IgD-negative memory B cell (primary cell): ENCODE measurements around the gene IFNA4. TPM values are rescaled to one million over a fixed set of nuclear protein-coding genes. Genes with fewer than 3 reads are reported as not detected.
A peak's percentile ranks its signal among the peaks of the same experiment; 100 is the strongest.
"Not testable (repeated sequence)": the region's sequence is repeated elsewhere in the genome, so short reads cannot be mapped to it uniquely, and the experiment has no call there.

Source experiments
- H3K27ac Mint-ChIP-seq, 3 donors: one replicate each; pipeline ENCODE4 v1.8.0; 2020 to 2022; ENCODE audit warnings: mild to moderate bottlenecking in 3 of 3, mixed read lengths in 3 of 3, moderate library complexity in 1 of 3
- H3K27me3 Mint-ChIP-seq: one replicate; pipeline ENCODE4 v1.8.0; 2021; ENCODE audit warnings: mixed read lengths
- H3K36me3 Mint-ChIP-seq: one replicate; pipeline ENCODE4 v1.8.0; 2020; ENCODE audit warnings: mild to moderate bottlenecking, mixed read lengths
- H3K4me1 Mint-ChIP-seq, 3 donors: one replicate each; pipeline ENCODE4 v1.8.0; 2020 to 2022; ENCODE audit warnings: mixed read lengths in 3 of 3, mild to moderate bottlenecking in 1 of 3
- H3K4me3 Mint-ChIP-seq, 4 donors: one replicate each; pipeline ENCODE4 v1.8.0; 2020 to 2022; ENCODE audit warnings: mild to moderate bottlenecking in 4 of 4, mixed read lengths in 4 of 4, moderate library complexity in 3 of 4
- H3K9me3 Mint-ChIP-seq, 3 donors: one replicate each; pipeline ENCODE4 v1.8.0; 2020 to 2021; ENCODE audit warnings: mixed read lengths in 3 of 3, mild to moderate bottlenecking in 1 of 3
- polyA plus RNA-seq: library from polyadenylated mRNA; unstranded; fragments of 300-500 nt; fragmentation: Illumina TruSeq; gene quantifications from one replicate; pipeline ENCODE4 v1.2.3, GENCODE V29; 2021

IFNA4 gene
- polyA plus RNA-seq, result not detected

- not testable (repeated sequence) for H3K27me3 Mint-ChIP-seq, H3K27ac Mint-ChIP-seq, H3K4me1 Mint-ChIP-seq, H3K4me3 Mint-ChIP-seq, H3K9me3 Mint-ChIP-seq, H3K36me3 Mint-ChIP-seq
Measured at GRCh38 chr9:21187487-21187886, at the start of gene IFNA4. Gene IFNA4 (minus strand): TSS chr9:21187587. CDS start chr9:21187531, 56 bp downstream.

GRCh38 chr9:21236360-21236714 is 49.0 kb upstream of the IFNA4 start:
- H3K36me3 Mint-ChIP-seq, H3K4me1 Mint-ChIP-seq, H3K27me3 Mint-ChIP-seq, H3K4me3 Mint-ChIP-seq, H3K9me3 Mint-ChIP-seq: not testable (repeated sequence)
- peak overlapping the region in 1 of 3 donors; percentile 1 for H3K27ac Mint-ChIP-seq

- H3K27me3 Mint-ChIP-seq, H3K9me3 Mint-ChIP-seq, H3K4me1 Mint-ChIP-seq, H3K36me3 Mint-ChIP-seq: not testable (repeated sequence)
- peak overlapping the region in 1 of 3 donors; percentile 1 for H3K27ac Mint-ChIP-seq
- peak overlapping the region in 1 of 4 donors; percentile 1 for H3K4me3 Mint-ChIP-seq
Measured at GRCh38 chr9:21235468-21236359, 48.3 kb upstream of the IFNA4 start.

- Mint-ChIP-seq H3K4me3 (no peak overlapping the region), H3K27me3 (peaks cover 3% of the 10 kb centered on the region), H3K4me1 (peaks cover 0 to 6% (median 0%) of the 10 kb centered on the region in 3 donors), H3K36me3 (no peaks in the 10 kb centered on the region), H3K9me3 (no peaks in the 10 kb centered on the region), H3K27ac (no peak overlapping the region)
Measured at GRCh38 chr9:21234153-21234687, 46.8 kb upstream of the IFNA4 start.

- no peak overlapping the region for H3K4me3 Mint-ChIP-seq
- no peaks in the 10 kb centered on the region for H3K36me3 Mint-ChIP-seq
- peaks cover 3% of the 10 kb centered on the region for H3K27me3 Mint-ChIP-seq
- no peaks in the 10 kb centered on the region for H3K9me3 Mint-ChIP-seq
- H3K27ac Mint-ChIP-seq, result no peak overlapping the region
- peaks cover 0 to 6% (median 0%) of the 10 kb centered on the region in 3 donors for H3K4me1 Mint-ChIP-seq
Measured at GRCh38 chr9:21233258-21233657, 45.9 kb upstream of the IFNA4 start.

- no peaks in the 10 kb centered on the region for H3K36me3 Mint-ChIP-seq
- no peaks in the 10 kb centered on the region for H3K4me1 Mint-ChIP-seq
- peaks cover 2% of the 10 kb centered on the region for H3K27me3 Mint-ChIP-seq
- H3K4me3 Mint-ChIP-seq, result no peak within 1 kb of the TSS
- no peak within 1 kb of the TSS for H3K27ac Mint-ChIP-seq
- H3K9me3 Mint-ChIP-seq, result no peaks in the 10 kb centered on the region
Measured at GRCh38 chr9:21228122-21228521, 40.7 kb upstream of the IFNA4 start, which contains the start of gene IFNA17. Gene IFNA17 (minus strand): TSS chr9:21228222. CDS start chr9:21228173, 49 bp downstream.

GRCh38 chr9:21217211-21217610 is 29.8 kb upstream of the IFNA4 start, which contains the start of gene IFNA16:
Gene IFNA16 (minus strand): TSS chr9:21217311. CDS start chr9:21217305, 6 bp downstream.
- H3K36me3 Mint-ChIP-seq, H3K4me1 Mint-ChIP-seq, H3K9me3 Mint-ChIP-seq, H3K4me3 Mint-ChIP-seq, H3K27ac Mint-ChIP-seq: not testable (repeated sequence)
- H3K27me3 Mint-ChIP-seq, result peaks cover 14% of the 10 kb centered on the region

GRCh38 chr9:21213411-21214326 is 26.3 kb upstream of the IFNA4 start:
- not testable (repeated sequence) for H3K4me1 Mint-ChIP-seq, H3K9me3 Mint-ChIP-seq, H3K4me3 Mint-ChIP-seq, H3K27ac Mint-ChIP-seq, H3K27me3 Mint-ChIP-seq, H3K36me3 Mint-ChIP-seq

- not testable (repeated sequence) for H3K27ac Mint-ChIP-seq, H3K27me3 Mint-ChIP-seq, H3K4me1 Mint-ChIP-seq, H3K4me3 Mint-ChIP-seq, H3K9me3 Mint-ChIP-seq, H3K36me3 Mint-ChIP-seq
Measured at GRCh38 chr9:21212160-21212559, 24.8 kb upstream of the IFNA4 start.

GRCh38 chr9:21210782-21211181 is 23.4 kb upstream of the IFNA4 start:
- not testable (repeated sequence) for H3K9me3 Mint-ChIP-seq, H3K36me3 Mint-ChIP-seq, H3K27ac Mint-ChIP-seq, H3K4me3 Mint-ChIP-seq, H3K27me3 Mint-ChIP-seq, H3K4me1 Mint-ChIP-seq

GRCh38 chr9:21210311-21210710 is 22.9 kb upstream of the IFNA4 start:
- Mint-ChIP-seq H3K4me1 (peaks cover 2 to 5% (median 2%) of the 10 kb centered on the region in 3 donors), H3K4me3 (no peak overlapping the region), H3K36me3 (peaks cover 2% of the 10 kb centered on the region), H3K27ac (no peak overlapping the region), H3K27me3 (peaks cover 4% of the 10 kb centered on the region), H3K9me3 (peaks cover 0 to 2% (median 0%) of the 10 kb centered on the region in 3 donors)

- not testable (repeated sequence) for H3K4me1 Mint-ChIP-seq, H3K4me3 Mint-ChIP-seq, H3K36me3 Mint-ChIP-seq, H3K27me3 Mint-ChIP-seq, H3K9me3 Mint-ChIP-seq, H3K27ac Mint-ChIP-seq
Measured at GRCh38 chr9:21207043-21207442, 19.7 kb upstream of the IFNA4 start, which contains the start of gene IFNA10. Gene IFNA10 (minus strand): TSS chr9:21207143. CDS start chr9:21207097, 46 bp downstream.

- Mint-ChIP-seq H3K4me1 (no peaks in the 10 kb centered on the region), H3K9me3 (peaks cover 0 to 4% (median 3%) of the 10 kb centered on the region in 3 donors), H3K36me3 (peaks cover 2% of the 10 kb centered on the region), H3K4me3 (no peak overlapping the region), H3K27ac (no peak overlapping the region), H3K27me3 (peaks cover 15% of the 10 kb centered on the region)
Measured at GRCh38 chr9:21205204-21205603, 17.8 kb upstream of the IFNA4 start.

- H3K27ac Mint-ChIP-seq, H3K4me3 Mint-ChIP-seq, H3K4me1 Mint-ChIP-seq, H3K36me3 Mint-ChIP-seq, H3K9me3 Mint-ChIP-seq: not testable (repeated sequence)
- peaks cover 15% of the 10 kb centered on the region for H3K27me3 Mint-ChIP-seq
Measured at GRCh38 chr9:21202105-21202504, 14.7 kb upstream of the IFNA4 start, which contains the start of gene IFNA7. Gene IFNA7 (minus strand): TSS chr9:21202205. CDS start chr9:21202165, 40 bp downstream.
